GM13976 (cell line): ENCODE results near the gene CLCN6.
A peak's percentile ranks its signal among the peaks of the same experiment; 100 is the strongest.

ENCODE experiments used
- DNase-seq: peaks from one replicate; pipeline ENCODE4 v3.0.0; 2012; ENCODE audit warnings: low spot score
- CTCF ChIP-seq: IDR thresholded peaks from 2 replicates; pipeline ENCODE4 v1.5.1; 2012; ENCODE audit warnings: borderline replicate concordance, mild to moderate bottlenecking; ENCODE audit not compliant: insufficient read depth; ENCODE audit errors: extremely low read depth, missing control alignments, control extremely low read depth
- in situ Hi-C: fragments of 300-500 bp; cut with MboI; formaldehyde crosslinking; loops from one replicate; pipeline ENCODE4 v1.12.0; 2022; ENCODE audit warnings: low sequenced_read_pairs, mixed read lengths, inconsistent platforms; ENCODE audit not compliant: unreplicated experiment

CLCN6 gene

GRCh38 chr1:11805422-11806306 lies at the start of gene CLCN6, which contains the start of gene MTHFR:
Gene CLCN6 (plus strand): TSS chr1:11806191. CDS start chr1:11806263, 72 bp downstream.
Gene MTHFR (minus strand): TSS chr1:11805964. CDS start chr1:11803116, 2,848 bp downstream.
- in situ Hi-C loops = no loop called here
- TF ChIP-seq CTCF = no peak
- peak; percentile 99 for DNase-seq

- no peak for DNase-seq
- in situ Hi-C loops = no loop called here
Observed at GRCh38 chr1:11757047-11757446, 48.9 kb upstream of the CLCN6 start.

GRCh38 chr1:11759791-11760190 lies 46.2 kb upstream of the CLCN6 start:
- in situ Hi-C loops = no loop called here
- no peak for DNase-seq

More at GRCh38 chr1:11757047-11757446, 48.9 kb upstream of the CLCN6 start:
- TF ChIP-seq CTCF = no peak

GRCh38 chr1:11761285-11761684 lies 44.7 kb upstream of the CLCN6 start:
- DNase-seq = no peak
- TF ChIP-seq CTCF = no peak
- in situ Hi-C loops = no loop called here

More at GRCh38 chr1:11759791-11760190, 46.2 kb upstream of the CLCN6 start:
- TF ChIP-seq CTCF = no peak

- no peak for TF ChIP-seq CTCF
- peak; percentile 45 for DNase-seq
- in situ Hi-C loops = no loop called here
Observed at GRCh38 chr1:11761988-11762406, 44.0 kb upstream of the CLCN6 start, which contains the start of gene C1orf167. Gene C1orf167 (plus strand): TSS chr1:11762193. CDS start chr1:11764401, 2,208 bp downstream.

- in situ Hi-C loops = no loop called here
- no peak for DNase-seq
- no peak for TF ChIP-seq CTCF
Observed at GRCh38 chr1:11764115-11764514, 41.9 kb upstream of the CLCN6 start.

GRCh38 chr1:11764519-11764918 lies 41.5 kb upstream of the CLCN6 start:
- in situ Hi-C loops = no loop called here
- no peak for TF ChIP-seq CTCF
- no peak for DNase-seq
